Lung (tissue), 12 donors: Measurements from ENCODE around the gene SRD5A1. TPM values are rescaled to one million over a fixed set of nuclear protein-coding genes. Genes with fewer than 3 reads are reported as not detected.

Source experiments
- ATAC-seq: fragments of 200-7000 bp; cut with Tn5 transposase; one replicate; pipeline ENCODE4 v1.9.1; 2020; ENCODE audit warnings: moderate number of reproducible peaks; ENCODE audit not compliant: insufficient read depth, low FRiP score
- DNase-seq, 3 donors: peaks; one replicate each; pipeline ENCODE4 v3.0.0-alpha.2; 2013 to 2017
- H3K27ac ChIP-seq, 2 donors: one replicate each; pipeline ENCODE4 v1.5.1; 2013; ENCODE audit warnings: mild to moderate bottlenecking in 2 of 2, moderate library complexity in 2 of 2, control low read depth in 1 of 2, inconsistent platforms in 1 of 2, low read depth in 1 of 2, low read length in 1 of 2
- H3K27me3 ChIP-seq, 3 donors: one replicate each; pipeline ENCODE4 v1.5.1; 2013; ENCODE audit warnings: low read length in 2 of 3; ENCODE audit not compliant: control insufficient read depth in 3 of 3, insufficient read depth in 3 of 3
- H3K36me3 ChIP-seq, 4 donors: one replicate each; pipeline ENCODE4 v1.5.1; 2013; ENCODE audit warnings: low read length in 4 of 4, mild to moderate bottlenecking in 1 of 4, moderate library complexity in 1 of 4; ENCODE audit not compliant: control insufficient read depth in 4 of 4, insufficient read depth in 4 of 4
- H3K4me1 ChIP-seq, 5 donors: one replicate each; pipeline ENCODE4 v1.5.1; 2013; ENCODE audit warnings: low read length in 5 of 5, mild to moderate bottlenecking in 2 of 5, moderate library complexity in 1 of 5; ENCODE audit not compliant: control insufficient read depth in 5 of 5, insufficient read depth in 5 of 5
- H3K4me3 ChIP-seq: one replicate; pipeline ENCODE4 v1.5.1; 2013; ENCODE audit warnings: mild to moderate bottlenecking, control low read depth, moderate library complexity
- H3K9ac ChIP-seq, 2 donors: one replicate each; pipeline ENCODE4 v1.5.1; 2013; ENCODE audit warnings: low read length in 2 of 2, control low read depth in 1 of 2; ENCODE audit not compliant: insufficient read depth in 1 of 2
- H3K9me3 ChIP-seq, 4 donors: one replicate each; pipeline ENCODE4 v1.5.1; 2013; ENCODE audit warnings: low read length in 3 of 4, mild to moderate bottlenecking in 1 of 4, moderate library complexity in 1 of 4; ENCODE audit not compliant: control insufficient read depth in 4 of 4, insufficient read depth in 3 of 4
- CTCF ChIP-seq: IDR thresholded peaks from 2 replicates; pipeline ENCODE4 v1.5.1; 2012; ENCODE audit warnings: mild to moderate bottlenecking; ENCODE audit errors: control extremely low read depth, extremely low read depth
- WGBS, 2 donors: extraction: QIAGEN DNeasy Blood & Tissue Kit; methylation state at CpG; one replicate each; pipeline ENCODE4 v1.1.7; 2013; 5-methylcytosine and 5-hydroxymethylcytosine counted together
- polyA plus RNA-seq, 2 donors: library from polyadenylated mRNA; stranded (reverse); fragments of 200-250 nt; gene quantifications; one replicate each; pipeline ENCODE4 v1.2.1, GENCODE V29; 2013
- total RNA-seq, 2 donors: library from RNA; depleted of rRNA in 1 of 2; stranded (reverse); fragments of >200 nt in 1 of 2; gene quantifications; one replicate each; pipeline ENCODE4 v1.2.1, GENCODE V29; 2014 to 2021
- donor health status: control.
- donor health status: control.
- donor health status: Bipolar disorder and iron deficiency.
- donor health status: healthy.
- donor health status: DM: yes; HTN: yes; CAD: no.

Gene SRD5A1
- total and polyA plus RNA-seq, 4 donors, result 2.6 to 14.4 (median 7.3) TPM

GRCh38 chr5:6715271-6715670 is 82.0 kb downstream of the SRD5A1 start:
- peaks cover 9 to 31% (median 22%) of the 10 kb centered on the region in 5 donors for H3K4me1 ChIP-seq
- ATAC-seq (no peak), DNase-seq (no peak)
- 55 to 67% methylated on average over 6 of the region's 6 CpGs for WGBS, 2 donors
- H3K9me3 ChIP-seq, result no peaks in the 10 kb centered on the region
- H3K9ac ChIP-seq, result peak overlapping the region; percentile 8 to 9
- H3K36me3 ChIP-seq, result peaks cover 0 to 9% (median 4%) of the 10 kb centered on the region in 4 donors
- TF ChIP-seq CTCF, result no peak
- H3K27me3 ChIP-seq, result no peaks in the 10 kb centered on the region
- H3K4me3 ChIP-seq, result no peak overlapping the region
- H3K27ac ChIP-seq, result no peak overlapping the region

GRCh38 chr5:6715758-6716628 is 82.8 kb downstream of the SRD5A1 start:
- 43 to 49% methylated on average over 17 of the region's 17 CpGs for WGBS, 2 donors
- no peaks in the 10 kb centered on the region for H3K27me3 ChIP-seq
- DNase-seq (no peak), ATAC-seq (no peak)
- H3K9ac ChIP-seq, result peak overlapping the region; percentile 8 to 9
- peaks cover 9 to 35% (median 24%) of the 10 kb centered on the region in 5 donors for H3K4me1 ChIP-seq
- no peak overlapping the region for H3K4me3 ChIP-seq
- peaks cover 0 to 9% (median 4%) of the 10 kb centered on the region in 4 donors for H3K36me3 ChIP-seq
- H3K9me3 ChIP-seq, result no peaks in the 10 kb centered on the region
- H3K27ac ChIP-seq, result no peak overlapping the region
- no peak for TF ChIP-seq CTCF

GRCh38 chr5:6716629-6717149 is 83.4 kb downstream of the SRD5A1 start:
- H3K9me3 ChIP-seq, result no peaks in the 10 kb centered on the region
- no peaks in the 10 kb centered on the region for H3K27me3 ChIP-seq
- WGBS, 2 donors, result 89 to 92% methylated on average over 4 of the region's 4 CpGs
- no peak for TF ChIP-seq CTCF
- H3K36me3 ChIP-seq, result peaks cover 0 to 9% (median 4%) of the 10 kb centered on the region in 4 donors
- H3K4me3 ChIP-seq, result no peak overlapping the region
- H3K4me1 ChIP-seq, result peaks cover 11 to 41% (median 23%) of the 10 kb centered on the region in 5 donors
- no peak overlapping the region for H3K9ac ChIP-seq
- DNase-seq (no peak), ATAC-seq (no peak)
- H3K27ac ChIP-seq, result peak overlapping the region in 1 of 2 donors; percentile 17
